ENCODE data around the gene JUNB.
"Not testable (repeated sequence)": the region's sequence is repeated elsewhere in the genome, so short reads cannot be mapped to it uniquely, and the experiment has no call there.

Gene JUNB

DNA sequence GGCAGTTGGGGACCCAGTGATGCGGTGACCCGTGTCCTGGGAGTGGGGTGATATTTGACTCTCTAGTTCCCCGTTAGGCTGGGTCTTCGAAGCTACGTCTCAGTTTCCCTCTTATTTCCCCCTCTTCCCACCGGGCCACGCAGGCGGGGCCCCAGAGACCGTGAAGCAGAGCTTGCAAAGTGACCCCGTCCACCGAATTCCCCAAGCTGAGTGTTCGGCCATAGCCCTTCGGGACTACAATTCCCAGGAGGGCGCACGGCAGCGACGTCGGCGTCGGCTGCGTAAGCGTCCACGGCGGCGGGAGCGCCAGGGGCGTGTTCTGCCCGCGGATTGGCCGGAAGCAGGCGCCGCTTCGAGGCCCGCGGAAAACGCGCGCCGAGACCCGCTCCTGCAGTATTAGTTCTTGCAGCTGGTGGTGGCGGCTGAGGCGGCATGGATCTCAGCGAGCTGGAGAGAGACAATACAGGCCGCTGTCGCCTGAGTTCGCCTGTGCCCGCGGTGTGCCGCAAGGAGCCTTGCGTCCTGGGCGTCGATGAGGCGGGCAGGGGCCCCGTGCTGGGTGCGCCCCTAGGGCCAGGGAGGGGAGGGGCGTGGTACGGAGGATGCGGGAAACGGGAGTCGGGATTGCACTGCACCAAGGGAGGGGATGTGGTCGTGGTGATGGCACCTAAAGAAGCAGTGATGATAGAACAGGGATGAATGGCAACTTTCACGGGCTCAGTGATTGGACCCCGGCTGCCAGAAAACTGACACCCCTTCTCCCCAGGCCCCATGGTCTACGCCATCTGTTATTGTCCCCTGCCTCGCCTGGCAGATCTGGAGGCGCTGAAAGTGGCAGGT lies 15.2 kb downstream of the JUNB start, which contains the start of gene RNASEH2A:
TSS of gene RNASEH2A (plus strand) at position 343 of the 840 bp plus-strand sequence. CDS start at position 433, 90 bp downstream.
- DNase-seq: peak; percentile 85

DNA sequence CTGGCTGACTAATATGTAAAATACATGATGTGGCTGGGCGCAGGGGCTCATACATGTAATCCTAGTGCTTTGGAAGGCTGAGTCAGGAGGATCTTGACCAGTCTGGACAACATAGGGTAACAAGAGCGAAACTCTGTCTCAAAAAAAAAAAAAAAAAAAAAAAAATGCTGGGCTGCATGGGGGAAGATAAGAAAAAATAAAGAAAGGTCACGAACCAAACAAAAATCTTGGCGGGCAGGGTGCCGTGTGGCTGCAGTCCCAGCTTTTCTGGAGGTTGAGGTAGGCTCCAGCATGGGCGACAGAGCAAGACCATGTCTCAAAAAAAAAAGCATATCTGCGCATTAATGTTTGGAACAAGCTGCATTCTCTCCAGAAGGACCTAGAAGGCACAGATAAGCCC lies 23.8 kb downstream of the JUNB start:
- no peak for DNase-seq

DNA sequence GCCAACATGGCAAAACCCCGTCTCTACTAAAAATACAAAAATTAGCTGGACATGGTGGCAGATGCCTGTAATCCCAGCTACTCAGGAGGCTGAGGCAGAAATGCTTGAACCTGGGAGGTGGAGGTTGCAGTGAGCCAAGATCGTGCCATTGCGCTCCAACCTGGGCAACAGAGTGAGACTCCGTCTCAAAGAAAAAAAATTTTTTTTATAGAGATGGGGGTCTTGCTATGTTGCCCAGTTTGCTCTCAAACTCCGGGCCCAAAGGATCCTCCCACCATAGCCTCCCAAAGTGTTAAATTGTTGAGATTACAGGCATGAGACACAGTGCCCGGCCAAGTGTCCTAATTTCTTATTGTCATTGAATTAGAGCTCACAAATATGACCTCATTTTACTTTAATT lies 25.9 kb downstream of the JUNB start:
- not testable (repeated sequence) for DNase-seq

DNA sequence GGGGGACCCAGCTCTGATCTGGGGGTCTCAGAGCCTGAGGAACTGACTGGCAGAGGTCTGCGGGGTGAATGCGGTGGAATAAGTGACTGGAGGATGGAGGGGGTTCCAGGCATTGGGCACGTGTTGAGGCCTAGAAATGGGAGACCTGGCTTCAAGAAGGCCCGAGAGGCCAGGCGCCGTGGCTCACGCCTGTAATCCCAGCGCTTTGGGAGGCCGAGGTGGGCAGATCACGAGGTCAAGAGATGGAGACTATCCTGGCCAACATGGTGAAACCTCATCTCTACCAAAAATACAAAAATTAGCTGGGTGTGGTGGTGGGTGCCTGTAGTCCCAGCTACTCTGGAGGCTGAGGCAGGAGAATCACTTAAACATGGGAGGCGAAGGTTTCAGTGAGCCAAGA lies 26.5 kb downstream of the JUNB start:
- not testable (repeated sequence) for DNase-seq

DNA sequence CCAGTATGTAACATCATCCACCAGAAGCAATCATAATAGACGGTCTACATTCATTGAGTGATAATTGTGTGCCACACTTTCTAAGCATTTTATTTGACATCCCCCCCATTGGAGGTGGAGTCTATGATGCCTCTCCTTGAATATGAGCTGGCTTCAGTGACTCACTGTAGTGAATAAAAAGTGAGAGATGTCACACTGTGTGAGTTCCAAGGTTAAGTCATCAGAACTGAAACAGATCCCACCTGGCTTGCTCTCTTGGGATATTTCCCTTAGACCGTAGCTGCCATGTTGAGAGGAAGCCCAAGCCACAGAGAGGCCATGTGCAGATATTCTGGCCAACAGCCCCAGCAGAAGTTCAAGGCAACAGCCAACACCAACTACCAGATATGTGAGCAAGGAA lies 30.5 kb downstream of the JUNB start:
- DNase-seq: no peak

DNA sequence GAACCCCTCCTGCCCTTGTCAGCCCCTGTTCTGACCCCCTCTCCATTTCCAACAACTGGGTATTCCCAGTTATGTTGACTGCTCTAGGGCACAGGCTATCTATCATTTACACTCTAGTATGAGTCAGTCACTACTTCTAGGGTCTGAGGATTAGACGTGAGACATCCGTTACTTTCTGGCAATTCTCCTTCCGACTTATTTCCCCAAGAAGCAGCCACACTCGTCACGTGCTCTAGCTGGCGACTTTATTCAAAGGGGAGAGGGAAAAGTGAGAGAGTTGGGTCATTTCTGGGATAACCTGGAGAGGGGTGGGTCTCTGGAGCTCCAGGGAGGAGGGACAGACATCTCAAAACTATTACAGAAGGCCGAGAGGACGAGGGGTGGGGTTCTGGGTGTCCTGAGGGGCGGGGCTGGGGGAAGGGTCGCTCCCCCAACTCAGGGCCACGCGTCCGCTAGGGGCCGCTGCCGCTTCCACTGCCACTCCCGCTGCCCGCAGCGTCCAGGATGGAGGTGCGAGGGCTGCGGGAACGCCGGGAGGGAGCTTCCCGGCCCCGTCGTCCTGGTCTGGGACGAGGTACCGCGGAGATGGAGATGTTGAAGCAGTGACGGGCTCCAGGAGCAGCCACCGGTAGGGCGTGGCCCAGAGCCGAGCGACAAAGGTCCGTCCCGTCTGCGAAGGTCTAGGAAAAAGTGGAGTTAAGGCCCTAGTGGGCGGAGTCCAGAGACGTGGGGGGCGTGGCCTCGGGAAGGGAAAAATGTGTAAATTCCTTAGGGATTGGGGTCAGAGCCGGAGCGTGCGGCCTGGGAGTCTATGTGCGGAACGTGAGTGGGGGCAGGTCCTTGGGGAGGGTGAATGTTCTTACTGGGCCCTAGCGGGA lies 34.2 kb downstream of the JUNB start:
- no peak for DNase-seq

DNA sequence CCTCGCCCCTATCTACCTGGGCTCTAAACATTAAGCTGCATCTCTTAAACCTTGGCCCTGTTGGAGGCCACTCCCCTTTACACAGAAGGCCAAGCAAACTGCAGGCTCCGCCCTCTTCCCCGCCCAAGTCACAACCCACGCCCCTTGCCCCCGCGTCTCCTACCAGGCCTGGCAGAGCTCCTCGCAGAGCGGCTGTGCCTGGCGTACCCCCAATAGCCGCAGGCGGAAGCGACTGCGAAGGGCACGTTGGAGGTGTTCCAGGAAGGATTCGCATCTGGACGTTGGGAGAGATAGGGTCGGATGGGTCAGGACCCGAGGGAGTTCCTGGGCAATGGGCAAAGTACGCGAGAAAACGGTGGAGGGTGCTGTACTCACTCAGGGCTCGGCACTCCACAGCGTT lies 37.2 kb downstream of the JUNB start:
- DNase-seq: no peak

DNA sequence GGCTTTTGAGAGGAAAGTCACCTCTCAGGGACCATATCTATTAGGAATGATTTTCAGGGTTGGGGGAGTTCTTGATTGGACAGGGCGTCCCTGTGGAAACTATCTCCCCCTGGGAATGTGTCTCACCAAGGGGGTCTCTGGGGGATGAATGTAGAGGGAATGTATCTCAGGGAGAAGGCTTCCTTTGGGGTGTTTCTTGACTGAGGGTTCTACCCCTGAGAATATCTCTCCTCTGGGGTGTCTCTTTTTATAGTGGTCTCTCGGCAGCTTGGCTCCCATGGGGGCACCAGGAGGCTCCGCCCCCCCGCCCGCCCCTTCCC lies 42.1 kb downstream of the JUNB start:
- DNase-seq: no peak

DNA sequence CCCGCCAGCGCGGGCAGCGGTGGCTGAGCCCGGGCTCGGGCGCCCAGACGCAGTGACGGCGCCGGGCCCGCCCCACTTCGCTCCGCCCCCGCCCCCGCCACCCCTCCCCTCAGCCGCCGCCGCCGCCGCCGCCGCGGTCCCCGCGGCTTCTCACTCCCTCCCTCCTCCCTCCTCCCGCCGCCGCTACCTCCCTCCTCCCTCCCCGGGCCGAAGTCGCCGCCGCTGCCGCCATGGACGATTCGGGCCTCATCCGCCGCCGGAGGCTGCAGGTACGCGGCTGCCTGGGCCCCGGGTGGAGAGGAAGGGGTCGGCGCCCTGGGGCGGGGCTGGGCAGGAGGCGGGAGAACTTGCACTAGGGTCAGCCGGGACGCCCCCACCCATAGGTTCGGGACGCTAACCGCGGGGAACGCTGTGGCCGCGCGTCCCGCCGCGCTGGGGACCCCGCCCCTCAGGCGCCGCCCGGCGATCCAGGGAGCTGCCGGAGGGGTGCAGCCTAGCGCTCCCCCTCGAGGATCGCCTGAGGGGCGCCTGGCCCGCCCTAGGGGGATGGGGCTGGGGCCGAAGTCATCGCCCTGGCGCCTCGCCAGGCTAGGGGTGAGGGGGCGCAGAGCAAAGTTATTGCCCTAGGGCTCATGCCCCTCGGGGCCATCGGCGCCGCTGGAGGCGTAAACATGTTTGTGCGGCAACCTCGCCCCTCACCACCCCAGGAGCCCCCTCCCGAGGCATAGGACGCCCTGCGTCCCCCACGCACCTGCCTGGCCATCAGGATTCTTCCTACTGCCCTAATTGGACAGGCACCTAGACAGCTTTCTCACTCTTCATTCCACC lies 42.7 kb downstream of the JUNB start:
- DNase-seq: peak; percentile 51

DNA sequence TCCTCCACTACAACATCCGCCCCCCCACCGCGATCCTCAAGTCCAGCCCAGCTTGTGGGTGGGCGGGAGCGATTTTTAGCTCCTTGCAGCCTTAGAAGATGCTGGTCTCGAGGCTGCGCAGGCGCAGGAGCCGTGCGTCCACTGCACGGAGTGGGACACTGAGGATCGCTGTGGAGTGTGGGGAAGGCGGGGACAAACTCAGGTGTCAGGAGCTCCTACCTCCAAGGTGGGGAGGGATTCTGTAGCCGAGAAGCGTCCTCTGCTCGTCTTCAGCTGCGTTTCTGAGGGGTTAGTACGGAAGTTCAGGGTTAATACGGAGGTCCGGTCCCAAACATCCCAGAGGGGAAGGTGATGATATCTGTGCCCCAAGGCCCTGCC lies 43.3 kb downstream of the JUNB start, which contains the start of gene RTBDN:
TSS of gene RTBDN (minus strand) at position 14 of the 378 bp plus-strand sequence. CDS start 4,600 bp downstream, outside the sequence.
- no peak for DNase-seq

DNA sequence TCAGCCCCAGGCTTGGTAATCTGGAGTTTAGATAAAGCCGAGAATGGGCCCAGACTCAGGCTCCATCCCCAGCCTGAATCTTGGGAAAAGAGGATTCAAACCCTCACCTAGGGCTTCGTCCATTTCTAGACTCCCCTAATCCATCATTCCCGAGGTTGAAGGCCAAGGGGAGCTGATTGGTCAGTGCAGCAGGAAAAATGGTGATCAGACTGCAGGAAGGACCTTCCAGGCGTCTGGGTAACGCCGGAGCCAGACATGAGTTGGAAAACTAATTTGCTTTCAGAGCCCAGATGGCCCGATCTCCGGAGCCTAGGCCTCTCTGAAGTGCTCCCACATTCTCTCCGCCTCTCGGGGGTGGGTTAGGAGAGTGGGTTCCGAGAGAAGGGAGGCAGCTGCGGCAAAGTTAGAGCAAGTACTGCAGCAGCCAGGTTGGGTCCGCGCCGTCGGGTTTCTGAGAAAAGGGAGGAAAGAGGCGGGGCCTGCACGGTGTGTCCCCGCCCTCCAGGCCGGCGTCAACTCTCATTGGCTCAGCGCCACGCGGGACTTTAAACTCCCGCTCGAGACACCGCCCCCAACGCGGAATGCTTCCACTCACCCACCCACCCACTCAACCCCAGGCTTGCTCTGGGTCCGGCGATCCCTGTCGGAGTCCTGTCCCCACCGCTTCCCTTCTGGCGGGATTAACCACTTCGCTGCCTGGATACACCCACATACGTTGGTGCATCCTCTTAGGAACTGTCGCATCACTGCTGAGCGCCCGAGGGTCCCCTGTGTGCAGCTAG lies 43.9 kb downstream of the JUNB start:
- no peak for DNase-seq

DNA sequence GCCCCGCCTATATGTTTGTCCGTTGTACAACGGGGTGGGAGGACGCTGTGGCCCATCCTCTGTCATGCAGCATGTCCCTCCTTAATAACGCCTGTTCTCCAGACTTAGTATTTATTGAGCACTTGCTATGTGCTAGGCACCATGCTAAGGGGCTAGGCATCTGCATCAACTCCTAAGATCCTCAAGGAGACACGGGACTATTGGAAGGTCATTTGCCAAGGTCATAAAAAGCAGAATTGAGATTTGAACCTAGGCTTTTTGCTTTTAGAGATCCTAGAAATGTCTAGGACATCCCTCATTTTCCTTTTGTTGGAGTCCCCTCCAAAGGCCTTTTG lies 45.2 kb downstream of the JUNB start:
- DNase-seq: no peak

DNA sequence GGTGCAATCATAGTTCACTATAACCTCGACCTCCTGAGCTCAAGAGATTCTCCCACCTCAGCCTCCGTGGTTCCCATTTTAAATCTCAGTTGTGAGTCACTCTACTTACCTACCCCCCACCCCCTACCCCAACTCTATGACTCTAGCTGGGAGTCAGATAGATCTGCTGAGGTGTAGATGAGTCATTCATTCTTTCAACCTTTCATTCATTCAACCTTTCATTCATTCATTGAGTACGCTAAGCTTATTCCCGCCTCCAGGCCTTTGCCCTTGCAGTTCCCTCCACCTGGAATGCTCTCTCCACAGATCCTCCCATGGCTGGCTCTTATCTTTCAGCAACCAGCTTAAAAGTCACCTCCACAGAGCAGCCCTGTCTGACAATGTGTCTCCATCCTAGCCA lies 45.9 kb downstream of the JUNB start:
- no peak for DNase-seq

DNA sequence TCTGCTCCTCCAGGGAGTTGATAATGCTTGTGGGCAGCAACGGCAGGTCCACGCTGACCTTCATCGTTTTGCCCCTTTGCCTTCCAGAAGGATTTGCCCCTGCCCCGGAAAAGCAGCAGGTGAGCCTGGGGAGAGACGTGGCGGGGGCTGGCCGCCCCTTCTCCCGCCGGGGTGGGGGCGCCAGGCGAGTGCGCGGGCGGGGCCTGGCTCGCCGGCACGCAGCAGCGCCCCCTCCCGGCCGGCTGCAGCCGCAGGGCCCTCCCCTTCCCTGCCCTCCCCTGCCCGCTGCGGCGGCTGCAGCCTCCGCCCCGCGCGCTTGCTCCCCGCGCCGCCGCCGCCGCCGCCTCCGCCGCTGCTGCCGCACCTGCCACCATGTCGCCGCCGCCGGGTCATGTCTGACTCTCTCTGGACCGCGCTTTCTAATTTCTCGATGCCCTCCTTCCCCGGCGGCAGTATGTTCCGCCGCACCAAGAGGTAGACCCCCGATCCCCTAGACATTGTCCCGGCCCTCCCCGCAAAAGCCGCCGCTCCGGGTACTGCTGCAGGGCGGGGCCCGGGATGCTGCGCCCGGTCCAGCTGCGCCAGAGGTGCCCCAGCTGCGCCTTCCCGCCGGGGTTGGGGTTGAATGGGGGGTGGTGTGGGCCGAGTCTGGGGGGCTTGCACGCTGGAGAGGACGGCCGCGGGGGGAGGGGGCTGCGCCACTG lies 47.0 kb downstream of the JUNB start, which contains the start of gene MAST1:
TSS of gene MAST1 (plus strand) at position 334 of the 704 bp plus-strand sequence. CDS start at position 392, 58 bp downstream.
- DNase-seq: peak; percentile 38

DNA sequence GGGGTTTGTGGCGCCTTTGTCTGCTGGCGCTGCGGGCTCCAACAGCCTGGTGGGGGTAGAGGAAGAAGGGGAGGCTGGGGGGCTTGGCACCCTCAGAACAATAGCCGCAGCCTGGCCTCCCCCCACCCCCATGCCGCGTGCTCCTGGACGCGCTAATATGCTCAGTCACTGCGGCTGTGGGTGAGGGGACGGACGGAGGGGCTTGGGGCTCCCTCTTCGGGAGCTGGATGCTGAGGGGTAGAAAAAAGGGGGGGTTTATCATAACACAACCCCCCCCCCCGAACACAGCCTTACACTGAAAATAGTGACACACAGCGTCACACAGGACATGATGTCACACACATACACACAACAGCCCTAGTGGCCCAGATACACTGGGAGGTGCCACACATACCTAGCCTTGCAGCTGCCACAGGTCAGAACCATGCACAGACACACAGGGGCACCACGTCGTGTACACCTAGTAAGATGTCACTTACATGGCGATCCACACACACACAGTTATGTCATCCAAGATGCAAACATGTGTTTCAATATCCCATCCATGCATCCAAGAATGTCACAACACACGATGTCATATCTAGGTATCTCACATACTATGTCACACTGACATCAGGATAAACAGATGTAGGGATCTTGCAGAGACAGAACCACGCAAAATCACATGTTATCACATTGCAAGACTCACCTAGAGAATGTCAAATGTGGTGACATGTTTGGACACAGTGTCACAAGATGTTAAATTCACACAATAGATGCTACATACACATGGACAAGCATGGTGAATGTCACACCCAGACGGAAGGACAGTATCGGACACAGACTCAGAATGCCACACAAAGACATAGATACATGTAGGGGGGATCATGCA lies 47.8 kb downstream of the JUNB start:
- peak; percentile 18 for DNase-seq

DNA sequence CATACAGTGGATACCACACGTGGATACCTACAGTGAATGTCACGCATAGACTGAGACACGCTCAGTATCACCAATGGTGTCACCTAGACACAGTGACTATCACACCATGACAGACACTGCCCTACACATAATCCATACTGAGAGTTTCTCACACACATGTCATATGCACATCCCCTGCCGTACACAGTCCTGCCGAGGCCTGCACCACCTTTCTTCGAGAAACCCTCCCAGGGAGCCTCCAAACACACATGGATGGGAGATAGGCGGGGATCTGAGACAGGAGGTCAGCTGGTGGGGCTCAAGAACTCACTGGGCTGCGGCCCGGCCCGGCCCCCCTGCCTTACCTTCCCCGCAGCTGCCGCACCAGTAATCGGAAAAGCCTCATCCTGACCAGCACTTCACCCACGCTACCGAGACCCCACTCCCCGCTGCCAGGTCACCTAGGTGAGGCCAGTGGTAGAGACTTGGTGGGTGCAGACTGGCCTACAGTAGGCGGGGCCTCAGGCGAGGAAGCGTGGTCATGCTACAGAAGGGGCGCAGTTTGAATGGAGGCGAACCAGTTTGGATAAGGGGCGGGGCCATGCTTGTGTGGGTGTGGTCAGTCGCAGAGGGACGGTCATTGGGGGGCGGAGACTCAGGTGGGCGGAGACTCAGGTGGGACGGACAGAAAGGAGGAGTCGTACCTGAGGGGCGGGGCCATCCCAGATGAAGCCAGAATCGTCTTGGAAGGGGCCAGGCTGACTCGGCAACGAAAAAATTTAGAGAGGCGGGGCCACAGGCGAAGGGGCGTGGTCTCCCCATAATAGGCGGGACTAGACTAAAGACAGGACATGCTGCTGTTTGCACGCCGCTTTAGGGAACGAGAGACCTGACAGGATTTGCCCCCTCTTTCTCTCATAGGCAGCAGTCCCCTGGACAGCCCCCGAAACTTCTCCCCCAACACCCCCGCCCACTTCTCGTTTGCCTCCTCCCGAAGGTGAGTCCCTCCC lies 49.1 kb downstream of the JUNB start:
- DNase-seq: peak; percentile 39

DNA sequence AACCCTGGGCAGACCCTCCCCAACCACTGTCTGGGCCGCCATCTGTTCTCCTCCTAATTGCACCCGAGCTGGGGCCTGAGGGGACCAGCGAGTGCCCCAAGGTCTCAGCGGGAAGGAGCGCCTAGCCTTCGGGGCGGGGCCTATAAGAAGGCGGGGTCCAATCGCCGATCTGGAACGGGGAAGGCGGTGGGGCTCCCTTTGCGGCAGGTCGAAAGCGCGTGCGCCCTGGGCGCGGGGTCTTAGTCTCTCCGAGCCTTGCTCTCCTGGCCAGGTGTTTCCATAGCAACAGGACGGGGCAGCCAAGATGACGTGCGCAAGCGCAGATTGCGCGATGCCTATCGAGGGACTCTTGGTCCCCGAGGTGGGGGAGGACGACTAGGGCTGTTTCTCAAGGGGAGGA lies 49.8 kb downstream of the JUNB start:
- no peak for DNase-seq

DNA sequence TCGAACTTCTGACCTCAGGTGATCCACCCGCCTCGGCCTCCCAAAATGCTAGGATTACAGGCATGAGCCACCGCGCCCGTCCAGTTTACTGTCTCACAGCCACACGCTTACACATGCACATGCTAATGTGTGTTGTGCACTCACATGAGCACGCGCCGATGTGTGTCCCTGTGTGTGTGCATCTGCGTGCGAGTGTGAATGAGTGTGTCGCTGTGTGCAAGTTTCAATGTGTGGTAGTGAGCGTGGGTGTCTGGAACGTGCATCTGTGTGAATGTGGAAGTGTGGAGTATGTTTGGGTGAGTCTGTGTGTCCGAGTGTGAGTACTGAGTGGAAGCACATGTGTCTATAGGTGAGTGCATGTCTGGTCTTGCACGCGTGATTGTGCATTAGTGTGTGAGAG lies 51.2 kb downstream of the JUNB start:
- no peak for DNase-seq

All from CD4-positive, alpha-beta T cell treated with Interferon gamma for 1 hour (primary cell).